Neural cell (in vitro differentiated cells): ENCODE results near the gene RANBP1. TPM values are rescaled to one million over a fixed set of nuclear protein-coding genes. Genes with fewer than 3 reads are reported as not detected.

Source experiments
- H2AFZ ChIP-seq: fragments of 200-600, 300-800 bp; sonication (generic), shearing (Covaris generic); 2 replicates; pipeline ENCODE4 v1.6.0; 2014; ENCODE audit warnings: low read depth, mild to moderate bottlenecking, antibody characterized with exemption, low read length, moderate library complexity
- H3F3A ChIP-seq: fragments of 200-600 bp; shearing (Covaris generic); 2 replicates; pipeline ENCODE4 v1.6.1; 2016; ENCODE audit warnings: mild to moderate bottlenecking, moderate library complexity, mixed read lengths, antibody characterized with exemption, low read length; ENCODE audit not compliant: insufficient read depth, poor library complexity, severe bottlenecking
- H3K27ac ChIP-seq: fragments of 200-600, 300-800 bp; sonication (generic), shearing (Covaris generic); 2 replicates; pipeline ENCODE4 v1.5.1; 2014; ENCODE audit warnings: mild to moderate bottlenecking, low read length, moderate library complexity
- H3K27me3 ChIP-seq: fragments of 300-800, 200-600 bp; sonication (generic), shearing (Covaris generic); 2 replicates; pipeline ENCODE4 v1.6.0; 2014; ENCODE audit warnings: mild to moderate bottlenecking, low read depth, low read length, moderate library complexity; ENCODE audit not compliant: insufficient read depth
- H3K36me3 ChIP-seq: fragments of 300-800, 200-600 bp; sonication (generic), shearing (Covaris generic); 2 replicates; pipeline ENCODE4 v1.5.1; 2014; ENCODE audit warnings: mild to moderate bottlenecking, antibody characterized with exemption, low read length, moderate library complexity; ENCODE audit not compliant: insufficient read depth
- H3K4me2 ChIP-seq: fragments of 300-800, 200-600 bp; sonication (generic), shearing (Covaris generic); 2 replicates; pipeline ENCODE4 v1.6.0; 2014; ENCODE audit warnings: mild to moderate bottlenecking, low read length
- H3K4me3 ChIP-seq: fragments of 300-800, 200-600 bp; sonication (generic), shearing (Covaris generic); 2 replicates; pipeline ENCODE4 v1.5.1; 2014; ENCODE audit warnings: mild to moderate bottlenecking, low read length, moderate library complexity
- H3K79me2 ChIP-seq: fragments of 200-600 bp; shearing (Covaris generic); replicated peaks from 2 replicates; pipeline ENCODE4 v1.6.0; 2014; ENCODE audit warnings: mild to moderate bottlenecking, low read length, moderate library complexity; ENCODE audit not compliant: insufficient read depth
- H3K9ac ChIP-seq: fragments of 300-800, 200-600 bp; sonication (generic), shearing (Covaris generic); 2 replicates; pipeline ENCODE4 v1.6.1; 2016; ENCODE audit warnings: mild to moderate bottlenecking, low read length, mixed read lengths
- H3K9me2 ChIP-seq: fragments of 200-600 bp; shearing (Covaris generic); 2 replicates; pipeline ENCODE4 v1.6.1; 2016; ENCODE audit warnings: mild to moderate bottlenecking, low read length, mixed read lengths; ENCODE audit not compliant: insufficient read depth
- H3K9me3 ChIP-seq: fragments of 200-600, 300-800 bp; sonication (generic), shearing (Covaris generic); 2 replicates; pipeline ENCODE4 v1.6.1; 2016; ENCODE audit warnings: mild to moderate bottlenecking, mixed run types, low read length, moderate library complexity, mixed read lengths
- H4K20me1 ChIP-seq: fragments of 200-600 bp; shearing (Covaris generic); 2 replicates; pipeline ENCODE4 v1.6.1; 2016; ENCODE audit warnings: mild to moderate bottlenecking, mixed run types; ENCODE audit not compliant: insufficient read depth
- EP300 ChIP-seq: fragments of 450-650 bp; conservative IDR thresholded peaks from 2 replicates; pipeline ENCODE4 v1.6.1; 2014; ENCODE audit warnings: antibody characterized with exemption, mild to moderate bottlenecking, moderate library complexity; ENCODE audit not compliant: poor library complexity, severe bottlenecking
- EZH2 ChIP-seq: fragments of 200-600, 300-800 bp; shearing (Covaris generic), sonication (generic); IDR thresholded peaks from 2 replicates; pipeline ENCODE4 v1.6.1; 2014; ENCODE audit warnings: antibody characterized with exemption, low read length, borderline replicate concordance, mild to moderate bottlenecking; ENCODE audit not compliant: insufficient read depth, poor library complexity, severe bottlenecking
- MXI1 ChIP-seq: fragments of 450-650 bp; conservative IDR thresholded peaks from 2 replicates; pipeline ENCODE4 v1.6.1; 2014; ENCODE audit warnings: antibody characterized with exemption, mild to moderate bottlenecking; ENCODE audit not compliant: poor library complexity, severe bottlenecking
- POLR2AphosphoS5 ChIP-seq: IDR thresholded peaks from 2 replicates; pipeline ENCODE4 v1.6.1; 2012
- RAD21 ChIP-seq: fragments of 450-650 bp; conservative IDR thresholded peaks from 2 replicates; pipeline ENCODE4 v1.6.1; 2014; ENCODE audit warnings: antibody characterized with exemption, mild to moderate bottlenecking, moderate library complexity
- SMC3 ChIP-seq: fragments of 450-650 bp; conservative IDR thresholded peaks from 2 replicates; pipeline ENCODE4 v1.6.1; 2014; ENCODE audit warnings: antibody characterized with exemption, mild to moderate bottlenecking, moderate library complexity; ENCODE audit not compliant: poor library complexity
- TAF1 ChIP-seq: IDR thresholded peaks from 2 replicates; pipeline ENCODE4 v1.6.1; 2012; ENCODE audit warnings: low read depth
- polyA plus RNA-seq: library from polyadenylated mRNA; depleted of rRNA; stranded (reverse); fragments of >200 nt; gene quantifications from 2 replicates; pipeline ENCODE4 v1.2.3, GENCODE V29; 2014
- TF ChIP-seq, protein P1 (sequence below): IDR thresholded peaks from 2 replicates; pipeline ENCODE4 v1.6.1; 2012; ENCODE audit warnings: borderline replicate concordance
- TF ChIP-seq, protein P2 (sequence below): fragments of 450-650 bp; IDR thresholded peaks from 2 replicates; pipeline ENCODE4 v1.5.1; 2014; ENCODE audit warnings: antibody characterized with exemption, mild to moderate bottlenecking, moderate library complexity; ENCODE audit not compliant: poor library complexity, severe bottlenecking

RANBP1 gene
- polyA plus RNA-seq, 1 donor from 2014 or later: 360 TPM

DNA sequence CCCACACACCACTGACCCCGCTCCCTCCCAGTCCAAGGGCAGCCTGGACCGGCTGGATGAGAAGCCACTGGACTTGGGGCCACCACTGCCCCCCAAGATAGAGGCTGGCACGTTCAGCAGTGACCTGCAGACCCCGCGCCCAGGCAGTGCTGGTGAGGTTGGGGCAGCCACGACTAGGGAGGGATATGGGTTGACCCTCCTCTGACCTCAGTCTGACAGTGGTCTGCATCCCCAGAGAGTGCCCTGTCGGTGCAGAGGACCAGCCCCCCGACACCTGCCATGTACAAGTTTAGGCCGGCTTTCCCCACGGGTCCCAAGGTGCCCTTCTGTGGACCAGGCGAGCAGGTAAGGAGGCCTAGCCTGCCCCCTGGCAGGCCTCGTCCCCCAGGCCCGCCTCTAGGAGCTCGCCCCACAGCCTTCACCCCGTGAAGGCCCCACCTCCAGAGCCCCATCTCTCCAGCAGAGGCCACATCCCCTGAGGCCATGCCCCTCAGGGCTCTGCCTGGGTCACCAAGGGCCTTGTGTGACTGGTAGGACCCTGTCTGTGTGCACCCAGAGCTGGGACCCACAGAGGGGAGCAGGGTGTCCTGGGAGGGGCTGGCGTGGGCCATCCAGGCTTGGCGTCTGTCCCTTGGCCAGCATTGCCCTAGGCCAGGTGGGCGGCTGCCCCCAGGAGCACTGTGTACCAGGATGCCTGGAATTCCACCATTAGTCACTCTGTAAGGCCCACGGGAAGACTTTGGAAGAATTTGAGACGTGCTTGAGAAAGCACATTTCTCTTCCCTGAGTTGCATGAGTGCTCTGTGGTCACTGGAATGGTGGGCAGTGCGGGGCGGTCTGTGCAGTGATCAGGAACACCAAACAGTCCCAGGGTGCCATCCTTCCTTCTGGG, 25.5 kb downstream of the RANBP1 start:
- Histone ChIP-seq H4K20me1 (no peaks in the 10 kb centered on the region), H3K79me2 (no peaks in the 10 kb centered on the region), H3F3A (no peaks in the 10 kb centered on the region), H3K27ac (no peak overlapping the region), H3K9me3 (no peaks in the 10 kb centered on the region), H2AFZ (no peak overlapping the region), H3K4me3 (no peak overlapping the region), H3K4me2 (no peak overlapping the region), H3K9me2 (no peaks in the 10 kb centered on the region), H3K27me3 (no peaks in the 10 kb centered on the region), H3K36me3 (no peaks in the 10 kb centered on the region), H3K9ac (no peak overlapping the region)
- TF ChIP-seq POLR2AphosphoS5: no peak
- no peak for TF ChIP-seq RAD21
- TF ChIP-seq EZH2: no peak
- no peak for TF ChIP-seq SMC3
- TF ChIP-seq TAF1: no peak
- no peak for TF ChIP-seq MXI1
- TF ChIP-seq, protein P1, sequence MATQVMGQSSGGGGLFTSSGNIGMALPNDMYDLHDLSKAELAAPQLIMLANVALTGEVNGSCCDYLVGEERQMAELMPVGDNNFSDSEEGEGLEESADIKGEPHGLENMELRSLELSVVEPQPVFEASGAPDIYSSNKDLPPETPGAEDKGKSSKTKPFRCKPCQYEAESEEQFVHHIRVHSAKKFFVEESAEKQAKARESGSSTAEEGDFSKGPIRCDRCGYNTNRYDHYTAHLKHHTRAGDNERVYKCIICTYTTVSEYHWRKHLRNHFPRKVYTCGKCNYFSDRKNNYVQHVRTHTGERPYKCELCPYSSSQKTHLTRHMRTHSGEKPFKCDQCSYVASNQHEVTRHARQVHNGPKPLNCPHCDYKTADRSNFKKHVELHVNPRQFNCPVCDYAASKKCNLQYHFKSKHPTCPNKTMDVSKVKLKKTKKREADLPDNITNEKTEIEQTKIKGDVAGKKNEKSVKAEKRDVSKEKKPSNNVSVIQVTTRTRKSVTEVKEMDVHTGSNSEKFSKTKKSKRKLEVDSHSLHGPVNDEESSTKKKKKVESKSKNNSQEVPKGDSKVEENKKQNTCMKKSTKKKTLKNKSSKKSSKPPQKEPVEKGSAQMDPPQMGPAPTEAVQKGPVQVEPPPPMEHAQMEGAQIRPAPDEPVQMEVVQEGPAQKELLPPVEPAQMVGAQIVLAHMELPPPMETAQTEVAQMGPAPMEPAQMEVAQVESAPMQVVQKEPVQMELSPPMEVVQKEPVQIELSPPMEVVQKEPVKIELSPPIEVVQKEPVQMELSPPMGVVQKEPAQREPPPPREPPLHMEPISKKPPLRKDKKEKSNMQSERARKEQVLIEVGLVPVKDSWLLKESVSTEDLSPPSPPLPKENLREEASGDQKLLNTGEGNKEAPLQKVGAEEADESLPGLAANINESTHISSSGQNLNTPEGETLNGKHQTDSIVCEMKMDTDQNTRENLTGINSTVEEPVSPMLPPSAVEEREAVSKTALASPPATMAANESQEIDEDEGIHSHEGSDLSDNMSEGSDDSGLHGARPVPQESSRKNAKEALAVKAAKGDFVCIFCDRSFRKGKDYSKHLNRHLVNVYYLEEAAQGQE: no peak
- TF ChIP-seq, protein P2, sequence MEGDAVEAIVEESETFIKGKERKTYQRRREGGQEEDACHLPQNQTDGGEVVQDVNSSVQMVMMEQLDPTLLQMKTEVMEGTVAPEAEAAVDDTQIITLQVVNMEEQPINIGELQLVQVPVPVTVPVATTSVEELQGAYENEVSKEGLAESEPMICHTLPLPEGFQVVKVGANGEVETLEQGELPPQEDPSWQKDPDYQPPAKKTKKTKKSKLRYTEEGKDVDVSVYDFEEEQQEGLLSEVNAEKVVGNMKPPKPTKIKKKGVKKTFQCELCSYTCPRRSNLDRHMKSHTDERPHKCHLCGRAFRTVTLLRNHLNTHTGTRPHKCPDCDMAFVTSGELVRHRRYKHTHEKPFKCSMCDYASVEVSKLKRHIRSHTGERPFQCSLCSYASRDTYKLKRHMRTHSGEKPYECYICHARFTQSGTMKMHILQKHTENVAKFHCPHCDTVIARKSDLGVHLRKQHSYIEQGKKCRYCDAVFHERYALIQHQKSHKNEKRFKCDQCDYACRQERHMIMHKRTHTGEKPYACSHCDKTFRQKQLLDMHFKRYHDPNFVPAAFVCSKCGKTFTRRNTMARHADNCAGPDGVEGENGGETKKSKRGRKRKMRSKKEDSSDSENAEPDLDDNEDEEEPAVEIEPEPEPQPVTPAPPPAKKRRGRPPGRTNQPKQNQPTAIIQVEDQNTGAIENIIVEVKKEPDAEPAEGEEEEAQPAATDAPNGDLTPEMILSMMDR: no peak
- TF ChIP-seq EP300: no peak

DNA sequence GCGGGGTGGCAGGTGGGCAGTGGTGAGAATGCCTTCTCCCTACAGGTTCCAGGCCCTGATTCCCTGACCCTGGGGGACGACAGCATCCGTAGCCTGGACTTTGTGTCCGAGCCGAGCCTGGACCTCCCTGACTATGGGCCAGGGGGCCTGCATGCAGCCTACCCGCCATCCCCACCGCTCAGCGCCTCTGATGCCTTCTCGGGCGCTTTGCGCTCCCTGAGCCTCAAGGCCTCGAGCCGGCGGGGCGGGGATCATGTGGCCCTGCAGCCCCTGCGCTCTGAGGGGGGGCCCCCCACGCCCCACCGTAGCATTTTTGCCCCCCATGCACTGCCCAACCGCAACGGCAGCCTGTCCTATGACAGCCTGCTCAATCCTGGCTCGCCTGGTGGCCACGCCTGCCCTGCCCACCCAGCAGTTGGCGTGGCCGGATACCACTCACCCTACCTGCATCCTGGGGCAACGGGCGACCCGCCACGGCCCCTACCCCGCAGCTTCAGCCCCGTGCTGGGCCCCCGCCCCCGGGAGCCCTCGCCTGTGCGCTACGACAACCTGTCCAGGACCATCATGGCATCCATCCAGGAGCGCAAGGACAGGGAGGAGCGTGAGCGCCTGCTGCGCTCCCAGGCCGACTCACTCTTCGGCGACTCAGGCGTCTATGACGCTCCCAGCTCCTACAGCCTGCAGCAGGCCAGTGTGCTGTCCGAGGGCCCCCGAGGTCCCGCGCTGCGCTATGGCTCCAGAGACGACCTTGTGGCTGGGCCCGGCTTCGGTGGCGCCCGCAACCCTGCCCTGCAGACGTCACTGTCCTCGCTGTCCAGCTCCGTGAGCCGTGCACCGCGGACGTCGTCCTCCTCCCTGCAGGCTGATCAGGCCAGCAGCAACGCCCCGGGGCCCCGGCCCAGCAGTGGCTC, 27.1 kb downstream of the RANBP1 start:
- Histone ChIP-seq H3K4me3 (no peak overlapping the region), H3K4me2 (no peak overlapping the region), H3K27me3 (no peaks in the 10 kb centered on the region), H3F3A (no peaks in the 10 kb centered on the region), H4K20me1 (no peaks in the 10 kb centered on the region), H3K9me3 (no peaks in the 10 kb centered on the region), H3K27ac (no peak overlapping the region), H3K9ac (no peak overlapping the region), H3K9me2 (no peaks in the 10 kb centered on the region), H3K36me3 (no peaks in the 10 kb centered on the region), H3K79me2 (no peaks in the 10 kb centered on the region), H2AFZ (no peak overlapping the region)
- TF ChIP-seq TAF1 (no peak), SMC3 (no peak), MXI1 (no peak), POLR2AphosphoS5 (no peak), RAD21 (no peak)
- TF ChIP-seq, protein P2: no peak
- TF ChIP-seq, protein P1: no peak
